ENCODE results near the gene ADAMTS7.
"Not testable (repeated sequence)": the region's sequence is repeated elsewhere in the genome, so short reads cannot be mapped to it uniquely, and the experiment has no call there.

DNA sequence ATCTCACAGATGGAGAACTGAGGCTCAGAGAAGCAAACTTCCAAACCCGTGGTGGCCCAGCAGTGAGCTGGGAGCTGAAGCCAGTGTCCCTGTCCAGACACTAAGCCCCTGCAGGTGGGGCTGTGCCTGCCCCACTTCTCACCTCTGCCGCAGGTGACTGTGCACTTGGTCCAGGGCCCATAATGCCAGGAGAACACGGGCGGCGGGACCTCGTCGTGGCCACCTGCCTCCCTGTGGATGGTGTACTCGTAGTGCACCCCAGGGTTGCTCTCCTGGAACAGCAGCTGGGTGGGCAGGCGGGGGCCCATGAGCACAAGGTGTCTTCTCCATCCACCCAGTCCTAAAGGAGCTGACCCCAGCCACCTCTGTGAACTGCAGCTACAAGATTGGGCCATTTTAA lies 40.2 kb downstream of the ADAMTS7 start:
- TF ChIP-seq, protein P1, sequence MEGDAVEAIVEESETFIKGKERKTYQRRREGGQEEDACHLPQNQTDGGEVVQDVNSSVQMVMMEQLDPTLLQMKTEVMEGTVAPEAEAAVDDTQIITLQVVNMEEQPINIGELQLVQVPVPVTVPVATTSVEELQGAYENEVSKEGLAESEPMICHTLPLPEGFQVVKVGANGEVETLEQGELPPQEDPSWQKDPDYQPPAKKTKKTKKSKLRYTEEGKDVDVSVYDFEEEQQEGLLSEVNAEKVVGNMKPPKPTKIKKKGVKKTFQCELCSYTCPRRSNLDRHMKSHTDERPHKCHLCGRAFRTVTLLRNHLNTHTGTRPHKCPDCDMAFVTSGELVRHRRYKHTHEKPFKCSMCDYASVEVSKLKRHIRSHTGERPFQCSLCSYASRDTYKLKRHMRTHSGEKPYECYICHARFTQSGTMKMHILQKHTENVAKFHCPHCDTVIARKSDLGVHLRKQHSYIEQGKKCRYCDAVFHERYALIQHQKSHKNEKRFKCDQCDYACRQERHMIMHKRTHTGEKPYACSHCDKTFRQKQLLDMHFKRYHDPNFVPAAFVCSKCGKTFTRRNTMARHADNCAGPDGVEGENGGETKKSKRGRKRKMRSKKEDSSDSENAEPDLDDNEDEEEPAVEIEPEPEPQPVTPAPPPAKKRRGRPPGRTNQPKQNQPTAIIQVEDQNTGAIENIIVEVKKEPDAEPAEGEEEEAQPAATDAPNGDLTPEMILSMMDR (IDR thresholded peaks at IDR 0.05) = not testable (repeated sequence)
- TF ChIP-seq EZH2phosphoT487 (IDR thresholded peaks at IDR 0.05) = not testable (repeated sequence)
